NCI-H2227 treated with DMSO at 0.1 percent for 48 hours (cell line): ENCODE data around the gene PHEX.

ENCODE experiments used
- DNase-seq: peaks from one replicate; lab custom pipeline; 2025; lab: John Stamatoyannopoulos, UW

The PHEX gene

GRCh38 chrX:22040184-22040583 is 8.1 kb downstream of the PHEX start:
- no peak for DNase-seq

GRCh38 chrX:22041907-22042530 is 9.9 kb downstream of the PHEX start:
- DNase-seq = no peak

- no peak for DNase-seq
Observed at GRCh38 chrX:22043872-22044271, 11.7 kb downstream of the PHEX start.

- DNase-seq = no peak
Observed at GRCh38 chrX:22047468-22047867, 15.3 kb downstream of the PHEX start.

DNA sequence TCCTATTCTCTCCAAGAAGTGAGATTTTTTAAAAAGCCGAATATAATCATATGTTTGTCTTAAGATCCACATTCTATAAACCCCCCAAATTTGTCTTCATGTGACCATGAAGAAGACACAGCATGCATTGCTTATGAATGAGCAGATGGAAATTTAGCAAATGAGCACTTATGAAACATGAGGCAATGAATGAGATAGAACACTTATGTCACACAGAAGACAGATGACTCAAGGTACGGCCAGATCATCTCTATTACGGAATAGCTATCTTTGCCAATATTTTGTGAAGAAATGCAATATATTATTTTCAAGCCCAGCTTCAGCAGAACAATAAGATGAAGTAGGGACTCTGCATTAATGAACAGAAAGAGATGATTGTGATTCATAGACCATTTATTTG is 21.4 kb downstream of the PHEX start:
- DNase-seq = no peak

DNA sequence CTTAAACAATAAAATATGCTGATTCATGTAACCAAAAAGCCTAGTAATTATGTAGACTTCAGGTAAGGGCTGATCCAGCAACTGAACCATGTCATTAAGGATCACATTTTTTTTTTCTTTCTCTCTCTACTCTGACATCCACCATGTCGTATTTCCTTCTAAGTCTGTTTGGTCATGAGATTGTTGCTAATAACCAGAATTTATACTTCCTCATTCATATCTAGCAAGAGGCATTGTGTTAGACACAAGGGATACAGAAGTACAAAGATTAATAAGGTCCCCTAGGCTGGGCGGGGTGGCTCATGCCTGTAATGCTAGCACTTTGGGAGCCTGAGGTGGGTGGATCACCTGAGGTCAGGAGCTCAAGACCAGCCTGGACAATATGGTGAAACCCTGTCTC is 24.1 kb downstream of the PHEX start:
- no peak for DNase-seq

DNA sequence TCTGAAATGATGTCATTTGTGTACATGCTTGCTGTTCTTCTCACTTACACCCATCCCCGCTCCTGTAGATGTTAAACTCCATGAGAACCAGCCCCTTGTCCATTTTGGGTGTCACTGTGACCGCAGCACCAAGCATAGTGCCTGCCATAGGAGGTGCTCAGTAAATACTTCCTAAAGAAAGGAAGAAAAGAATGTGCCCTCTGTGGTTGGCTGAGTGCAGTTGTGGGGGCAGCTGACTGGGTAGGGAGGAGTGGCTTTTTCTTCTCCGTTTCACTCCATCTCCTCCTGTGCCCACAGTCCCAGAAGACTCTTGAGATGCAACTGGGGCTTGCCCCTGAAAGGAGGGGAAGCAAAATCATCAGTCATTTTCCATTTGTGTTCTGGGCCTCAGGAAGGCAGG is 25.5 kb downstream of the PHEX start:
- no peak for DNase-seq

DNA sequence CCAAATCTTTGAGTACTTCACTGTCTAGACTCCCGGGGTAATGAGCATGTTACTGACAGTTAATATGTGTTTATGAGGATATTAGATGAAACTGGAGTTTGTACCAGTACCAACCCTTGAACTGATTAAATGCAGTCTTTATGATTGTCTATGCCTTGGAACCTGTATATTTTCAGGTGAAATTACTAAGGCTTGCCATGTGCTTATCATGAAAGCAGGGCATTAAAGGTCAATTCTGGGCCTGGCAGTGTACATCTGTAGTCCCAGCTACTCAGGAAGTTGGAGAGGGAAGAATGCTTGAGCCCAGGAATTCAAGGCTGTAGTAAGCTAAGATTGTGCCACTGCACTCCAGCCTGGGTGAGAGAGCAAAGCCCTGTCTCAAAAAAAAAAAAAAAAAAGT is 27.6 kb downstream of the PHEX start:
- peak; percentile 69 for DNase-seq

DNA sequence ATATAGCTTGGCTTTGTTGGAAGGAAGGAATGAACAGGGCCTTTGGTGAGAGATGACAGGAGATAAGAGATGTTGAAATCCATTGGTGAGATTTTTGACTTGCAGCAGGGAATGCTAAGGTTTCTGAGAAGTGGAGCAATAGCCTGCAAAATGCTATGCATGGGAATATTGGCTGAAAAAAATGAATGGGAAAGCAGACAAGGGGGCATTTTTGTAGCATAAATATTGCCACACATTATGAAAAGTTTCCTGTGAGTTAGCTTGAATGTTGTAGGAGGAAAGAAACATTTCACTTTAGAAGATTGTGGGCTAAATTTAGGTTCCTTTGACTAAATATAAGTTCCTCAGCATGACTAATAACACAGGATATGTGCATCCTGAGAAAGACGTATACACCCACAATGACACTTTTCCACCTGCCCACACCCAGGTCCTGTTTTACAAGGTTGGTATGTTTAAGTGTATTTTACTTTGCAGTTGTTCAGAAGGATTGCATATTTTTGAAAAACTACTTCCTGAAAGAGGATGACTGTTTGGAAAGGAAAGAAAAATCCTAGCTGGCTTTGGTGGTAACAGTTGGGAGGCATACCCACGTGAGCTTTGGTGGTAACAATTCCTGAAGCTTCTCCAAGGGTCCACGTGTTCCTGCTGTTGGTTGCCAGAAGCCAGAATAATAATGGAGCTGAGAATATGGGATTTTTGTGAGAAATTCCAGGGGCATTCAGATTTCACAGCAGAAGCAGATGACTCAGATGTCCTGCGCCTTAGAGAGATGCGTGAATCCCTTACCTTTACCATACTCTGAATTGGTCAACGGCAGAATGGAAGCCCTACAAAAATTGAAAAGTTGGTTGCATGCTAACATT is 28.5 kb downstream of the PHEX start:
- no peak for DNase-seq

- no peak for DNase-seq
Observed at GRCh38 chrX:22063284-22063683, 31.2 kb downstream of the PHEX start.

- DNase-seq = no peak
Observed at GRCh38 chrX:22069586-22069985, 37.5 kb downstream of the PHEX start.

DNA sequence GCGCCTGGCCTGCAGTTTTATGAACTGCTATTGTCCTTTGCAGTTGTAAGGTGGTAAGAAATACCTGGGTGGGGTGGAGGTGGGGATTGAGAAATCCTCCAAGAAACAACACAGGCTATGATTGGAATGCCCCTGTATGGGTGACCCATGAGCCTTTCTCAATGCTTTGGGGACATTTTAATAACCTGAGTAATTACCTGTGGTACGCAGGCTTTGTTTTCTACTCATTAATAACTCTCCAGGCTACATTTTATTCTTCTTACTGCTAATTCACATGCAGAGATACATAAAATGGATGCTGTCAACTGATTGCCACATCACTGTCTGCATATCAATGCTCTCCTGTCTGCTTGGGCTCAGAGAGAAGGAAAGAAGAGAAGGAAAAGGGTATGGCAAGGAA is 41.8 kb downstream of the PHEX start:
- no peak for DNase-seq

GRCh38 chrX:22078117-22078516 is 46.0 kb downstream of the PHEX start:
- DNase-seq = no peak

DNA sequence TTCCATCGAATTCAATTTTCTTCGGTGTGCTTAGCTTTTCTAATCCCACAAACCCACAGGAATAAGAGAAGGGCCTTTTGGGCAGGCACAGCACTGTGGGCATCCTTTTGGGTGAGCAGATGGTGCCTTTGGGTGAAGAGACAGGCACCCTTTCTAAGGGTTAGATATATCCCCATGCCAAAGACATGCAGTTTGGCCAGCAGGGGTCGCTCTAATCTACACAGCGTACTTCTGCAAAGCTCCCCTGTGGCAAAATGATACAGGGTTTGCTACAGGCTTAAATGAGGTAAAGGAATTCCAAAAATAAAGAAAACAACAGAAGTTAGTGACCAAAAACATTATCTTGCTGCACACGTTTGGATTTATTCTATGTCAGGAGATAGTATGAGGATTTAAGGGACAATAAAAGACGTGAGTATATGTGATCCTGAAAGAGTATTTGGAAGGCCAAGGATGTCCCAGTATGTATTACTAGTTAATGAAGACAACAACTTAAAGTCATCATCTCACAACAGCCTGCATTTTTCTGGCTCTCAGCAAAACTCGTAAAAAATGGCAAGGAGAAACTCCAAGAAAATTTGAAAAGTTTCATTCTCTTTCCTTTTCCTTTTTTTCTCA is 49.5 kb downstream of the PHEX start:
- peak; percentile 15 for DNase-seq

DNA sequence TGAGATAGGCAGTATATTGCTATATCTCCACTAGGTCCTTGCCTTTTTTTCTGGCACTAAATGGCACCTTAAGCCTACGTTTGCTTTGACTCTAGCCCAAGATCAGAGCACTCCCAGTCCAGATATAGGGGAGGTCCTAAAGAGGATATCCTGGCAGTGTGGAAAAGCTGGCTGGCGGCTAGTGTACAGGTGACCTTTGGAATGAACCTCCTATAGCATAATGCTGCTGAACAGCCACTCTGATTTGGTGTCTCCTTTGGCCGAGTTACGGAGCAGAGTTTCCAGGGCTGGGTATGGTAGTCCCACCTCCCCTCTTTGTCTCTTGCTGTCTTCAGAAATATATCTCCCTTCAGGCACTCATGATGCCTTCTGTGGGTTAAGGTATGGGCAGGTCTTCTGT is 53.9 kb downstream of the PHEX start:
- no peak for DNase-seq

GRCh38 chrX:22087011-22087557 is 55.0 kb downstream of the PHEX start:
- no peak for DNase-seq

GRCh38 chrX:22088326-22088725 is 56.2 kb downstream of the PHEX start:
- no peak for DNase-seq

GRCh38 chrX:22090181-22090580 is 58.1 kb downstream of the PHEX start:
- no peak for DNase-seq

- no peak for DNase-seq
Observed at GRCh38 chrX:22093550-22093949, 61.4 kb downstream of the PHEX start.

- DNase-seq = peak; percentile 40
Observed at GRCh38 chrX:22095286-22095685, 63.2 kb downstream of the PHEX start.

DNA sequence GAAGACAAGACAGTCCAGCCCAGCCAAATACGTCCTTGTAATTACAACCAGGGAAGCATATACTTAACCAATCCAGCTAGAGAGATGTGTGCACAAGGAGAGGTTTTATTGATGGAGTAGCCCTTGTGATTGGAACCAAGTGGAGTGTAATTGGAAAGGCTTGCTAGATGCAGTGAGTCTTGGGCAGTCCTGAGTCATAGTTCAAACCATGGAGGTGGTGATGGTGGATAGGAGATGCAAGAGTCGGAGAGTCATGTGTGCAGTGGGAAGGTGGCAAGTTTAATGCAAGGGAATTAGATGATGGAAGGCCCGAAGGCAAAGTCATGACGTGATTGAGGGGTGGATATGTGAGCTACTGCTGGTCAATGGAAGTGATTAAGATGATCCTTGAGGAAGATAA is 63.7 kb downstream of the PHEX start:
- no peak for DNase-seq

- no peak for DNase-seq
Observed at GRCh38 chrX:22097012-22097694, 65.0 kb downstream of the PHEX start.
